AG04449 (cell line): ENCODE measurements around the gene NIM1K.
A peak's percentile ranks its signal among the peaks of the same experiment; 100 is the strongest.

Experiments used
- CTCF ChIA-PET: fragments of 350-600 bp; formaldehyde crosslinking; extraction: SDS; loops from one replicate; lab custom pipeline; 2021; ENCODE audit warnings: antibody characterized with exemption; lab: Yijun Ruan, JAX
- POLR2A ChIA-PET: fragments of 400-600, 350-600 bp; formaldehyde crosslinking; extraction: SDS; loops from one replicate; lab custom pipeline; 2020; ENCODE audit warnings: antibody characterized with exemption, inconsistent platforms; lab: Yijun Ruan, JAX
- DNase-seq: peaks from one replicate; pipeline ENCODE4 v3.0.0-alpha.2; 2010; ENCODE audit warnings: low read depth, low spot score
- H3K4me3 ChIP-seq: 2 replicates; pipeline ENCODE4 v1.5.1; 2011; ENCODE audit warnings: low read depth, mild to moderate bottlenecking, control low read depth, low read length
- CTCF ChIP-seq: IDR thresholded peaks from one replicate; pipeline ENCODE4 v1.5.1; 2011; ENCODE audit warnings: mild to moderate bottlenecking, moderate library complexity, low read length, control low read depth, inconsistent platforms; ENCODE audit not compliant: insufficient read depth; ENCODE audit errors: missing control alignments

NIM1K gene

GRCh38 chr5:43150748-43151147 is 41.3 kb upstream of the NIM1K start:
- no peak for DNase-seq
- POLR2A ChIA-PET, result no interaction called here

GRCh38 chr5:43152946-43153345 is 39.1 kb upstream of the NIM1K start:
- POLR2A ChIA-PET, result no interaction called here

More at GRCh38 chr5:43150748-43151147, 41.3 kb upstream of the NIM1K start:
- CTCF ChIA-PET, result no interaction called here
- TF ChIP-seq CTCF, result no peak
- no peak overlapping the region for H3K4me3 ChIP-seq

GRCh38 chr5:43154469-43154868 is 37.6 kb upstream of the NIM1K start:
- ChIA-PET POLR2A (no interaction called here), CTCF (no interaction called here)
- no peak overlapping the region for H3K4me3 ChIP-seq
- no peak for DNase-seq
- TF ChIP-seq CTCF, result no peak

More at GRCh38 chr5:43152946-43153345, 39.1 kb upstream of the NIM1K start:
- no peak overlapping the region for H3K4me3 ChIP-seq
- DNase-seq, result peak; percentile 26
- TF ChIP-seq CTCF, result no peak
- CTCF ChIA-PET, result no interaction called here

- POLR2A ChIA-PET, result no interaction called here
Measured at GRCh38 chr5:43155394-43156096, 36.5 kb upstream of the NIM1K start.

GRCh38 chr5:43156388-43156787 is 35.6 kb upstream of the NIM1K start:
- ChIA-PET CTCF (no interaction called here), POLR2A (no interaction called here)
- no peak overlapping the region for H3K4me3 ChIP-seq
- DNase-seq, result no peak
- no peak for TF ChIP-seq CTCF

More at GRCh38 chr5:43155394-43156096, 36.5 kb upstream of the NIM1K start:
- no peak for DNase-seq
- CTCF ChIA-PET, result no interaction called here
- TF ChIP-seq CTCF, result no peak
- no peak overlapping the region for H3K4me3 ChIP-seq

GRCh38 chr5:43157068-43157467 is 35.0 kb upstream of the NIM1K start:
- DNase-seq, result no peak
- no peak overlapping the region for H3K4me3 ChIP-seq
- CTCF ChIA-PET, result no interaction called here
- POLR2A ChIA-PET, result no interaction called here
- no peak for TF ChIP-seq CTCF
